Mesothelial cell of epicardium (in vitro differentiated cells): ENCODE measurements around the gene SLC43A3. TPM values are rescaled to one million over a fixed set of nuclear protein-coding genes. Genes with fewer than 3 reads are reported as not detected.

ENCODE experiments used
- DNase-seq, 2 experiments: peaks; one replicate each; pipeline ENCODE4 v3.0.0; 2021; ENCODE audit warnings: low spot score in 2 of 2; ENCODE audit not compliant: unreplicated experiment in 2 of 2
- H3K27ac Mint-ChIP-seq: 2 replicates; pipeline ENCODE4 v1.8.0; 2021; ENCODE audit warnings: mixed read lengths
- H3K27me3 Mint-ChIP-seq: 2 replicates; pipeline ENCODE4 v1.8.0; 2021; ENCODE audit warnings: low read depth, mixed read lengths
- H3K36me3 Mint-ChIP-seq: 2 replicates; pipeline ENCODE4 v1.8.0; 2021; ENCODE audit warnings: mixed read lengths
- H3K4me1 Mint-ChIP-seq: 2 replicates; pipeline ENCODE4 v1.8.0; 2021; ENCODE audit warnings: mixed read lengths
- H3K4me3 Mint-ChIP-seq: 2 replicates; pipeline ENCODE4 v1.8.0; 2021; ENCODE audit warnings: mild to moderate bottlenecking, moderate library complexity, mixed read lengths
- H3K9me3 Mint-ChIP-seq: 2 replicates; pipeline ENCODE4 v1.8.0; 2021; ENCODE audit warnings: mixed read lengths
- CTCF ChIP-seq: fragments of 200-600 bp; sonication (generic); IDR thresholded peaks from one replicate; pipeline ENCODE4 v1.5.0; 2021; ENCODE audit warnings: antibody characterized with exemption; ENCODE audit not compliant: unreplicated experiment
- total RNA-seq: library from RNA; stranded (reverse); gene quantifications from 3 replicates; pipeline ENCODE4 v1.2.1, GENCODE V29; 2021

SLC43A3 gene
- total RNA-seq, 1 donor from 2014 or later = 11.8 TPM

- no peak overlapping the region for H3K27ac Mint-ChIP-seq
- H3K4me1 Mint-ChIP-seq = peaks cover 3% of the 10 kb centered on the region
- H3K36me3 Mint-ChIP-seq = no peaks in the 10 kb centered on the region
- DNase-seq = no peak
- H3K27me3 Mint-ChIP-seq = peaks cover 19% of the 10 kb centered on the region
- no peak for TF ChIP-seq CTCF
- no peaks in the 10 kb centered on the region for H3K9me3 Mint-ChIP-seq
- H3K4me3 Mint-ChIP-seq = no peak overlapping the region
These were observed 65.9 kb downstream of the SLC43A3 start for GRCh38 chr11:57360991-57361390.

GRCh38 chr11:57359896-57360690, 66.8 kb downstream of the SLC43A3 start:
- Mint-ChIP-seq H3K4me1 (peaks cover 3% of the 10 kb centered on the region), H3K27me3 (peaks cover 19% of the 10 kb centered on the region), H3K36me3 (no peaks in the 10 kb centered on the region), H3K4me3 (no peak overlapping the region), H3K9me3 (no peaks in the 10 kb centered on the region), H3K27ac (no peak overlapping the region)
- TF ChIP-seq CTCF = no peak
- no peak for DNase-seq

GRCh38 chr11:57359396-57359795, 67.5 kb downstream of the SLC43A3 start:
- Mint-ChIP-seq H3K27ac (no peak overlapping the region), H3K4me1 (peaks cover 3% of the 10 kb centered on the region), H3K9me3 (no peaks in the 10 kb centered on the region), H3K4me3 (no peak overlapping the region), H3K27me3 (peaks cover 15% of the 10 kb centered on the region), H3K36me3 (no peaks in the 10 kb centered on the region)
- DNase-seq = no peak
- TF ChIP-seq CTCF = no peak

GRCh38 chr11:57358991-57359390, 67.9 kb downstream of the SLC43A3 start:
- no peak for DNase-seq
- TF ChIP-seq CTCF = no peak
- Mint-ChIP-seq H3K36me3 (no peaks in the 10 kb centered on the region), H3K27me3 (peaks cover 11% of the 10 kb centered on the region), H3K4me3 (no peak overlapping the region), H3K9me3 (no peaks in the 10 kb centered on the region), H3K27ac (no peak overlapping the region), H3K4me1 (peaks cover 3% of the 10 kb centered on the region)

GRCh38 chr11:57358543-57358961, 68.4 kb downstream of the SLC43A3 start:
- Mint-ChIP-seq H3K36me3 (no peaks in the 10 kb centered on the region), H3K4me1 (peaks cover 3% of the 10 kb centered on the region), H3K27me3 (peaks cover 8% of the 10 kb centered on the region), H3K9me3 (no peaks in the 10 kb centered on the region), H3K4me3 (no peak overlapping the region), H3K27ac (no peak overlapping the region)
- no peak for TF ChIP-seq CTCF
- no peak for DNase-seq
